Mesothelial cell of epicardium (in vitro differentiated cells): Measurements from ENCODE around the gene WDFY2. TPM values are rescaled to one million over a fixed set of nuclear protein-coding genes. Genes with fewer than 3 reads are reported as not detected.

Experiments used
- DNase-seq, 2 experiments: peaks; one replicate each; pipeline ENCODE4 v3.0.0; 2021; ENCODE audit warnings: low spot score in 2 of 2; ENCODE audit not compliant: unreplicated experiment in 2 of 2
- H3K27ac Mint-ChIP-seq: 2 replicates; pipeline ENCODE4 v1.8.0; 2021; ENCODE audit warnings: mixed read lengths
- H3K27me3 Mint-ChIP-seq: 2 replicates; pipeline ENCODE4 v1.8.0; 2021; ENCODE audit warnings: low read depth, mixed read lengths
- H3K36me3 Mint-ChIP-seq: 2 replicates; pipeline ENCODE4 v1.8.0; 2021; ENCODE audit warnings: mixed read lengths
- H3K4me1 Mint-ChIP-seq: 2 replicates; pipeline ENCODE4 v1.8.0; 2021; ENCODE audit warnings: mixed read lengths
- H3K4me3 Mint-ChIP-seq: 2 replicates; pipeline ENCODE4 v1.8.0; 2021; ENCODE audit warnings: mild to moderate bottlenecking, moderate library complexity, mixed read lengths
- H3K9me3 Mint-ChIP-seq: 2 replicates; pipeline ENCODE4 v1.8.0; 2021; ENCODE audit warnings: mixed read lengths
- CTCF ChIP-seq: fragments of 200-600 bp; sonication (generic); IDR thresholded peaks from one replicate; pipeline ENCODE4 v1.5.0; 2021; ENCODE audit warnings: antibody characterized with exemption; ENCODE audit not compliant: unreplicated experiment
- total RNA-seq: library from RNA; stranded (reverse); gene quantifications from 3 replicates; pipeline ENCODE4 v1.2.1, GENCODE V29; 2021

The WDFY2 gene
- total RNA-seq, 1 donor from 2014 or later, result 12.1 TPM

GRCh38 chr13:51807041-51807440 is 222.8 kb downstream of the WDFY2 start:
- Mint-ChIP-seq H3K4me3 (no peak overlapping the region), H3K9me3 (no peaks in the 10 kb centered on the region), H3K4me1 (peaks cover 30% of the 10 kb centered on the region), H3K36me3 (peaks cover 4% of the 10 kb centered on the region), H3K27ac (no peak overlapping the region), H3K27me3 (no peaks in the 10 kb centered on the region)
- no peak for TF ChIP-seq CTCF
- DNase-seq, result no peak

GRCh38 chr13:51808811-51809210 is 224.5 kb downstream of the WDFY2 start:
- H3K27ac Mint-ChIP-seq, result no peak overlapping the region
- H3K27me3 Mint-ChIP-seq, result no peaks in the 10 kb centered on the region
- no peak for TF ChIP-seq CTCF
- no peak overlapping the region for H3K4me3 Mint-ChIP-seq
- H3K4me1 Mint-ChIP-seq, result peaks cover 16% of the 10 kb centered on the region
- peaks cover 4% of the 10 kb centered on the region for H3K36me3 Mint-ChIP-seq
- H3K9me3 Mint-ChIP-seq, result no peaks in the 10 kb centered on the region
- no peak for DNase-seq

- Mint-ChIP-seq H3K4me3 (no peak overlapping the region), H3K4me1 (peaks cover 14% of the 10 kb centered on the region), H3K36me3 (peaks cover 4% of the 10 kb centered on the region)
Measured at GRCh38 chr13:51811046-51811445, 226.8 kb downstream of the WDFY2 start.

GRCh38 chr13:51811920-51812451 is 227.7 kb downstream of the WDFY2 start:
- no peak overlapping the region for H3K4me3 Mint-ChIP-seq
- no peaks in the 10 kb centered on the region for H3K9me3 Mint-ChIP-seq
- H3K4me1 Mint-ChIP-seq, result peaks cover 10% of the 10 kb centered on the region
- H3K36me3 Mint-ChIP-seq, result peaks cover 4% of the 10 kb centered on the region
- TF ChIP-seq CTCF, result no peak
- no peak for DNase-seq
- no peak overlapping the region for H3K27ac Mint-ChIP-seq
- peaks cover 10% of the 10 kb centered on the region for H3K27me3 Mint-ChIP-seq

More at GRCh38 chr13:51811046-51811445, 226.8 kb downstream of the WDFY2 start:
- Mint-ChIP-seq H3K27ac (no peak overlapping the region), H3K27me3 (peaks cover 4% of the 10 kb centered on the region), H3K9me3 (no peaks in the 10 kb centered on the region)
- TF ChIP-seq CTCF, result no peak
- DNase-seq, result no peak

GRCh38 chr13:51814071-51814470 is 229.8 kb downstream of the WDFY2 start:
- peaks cover 21% of the 10 kb centered on the region for H3K27me3 Mint-ChIP-seq
- no peak overlapping the region for H3K4me3 Mint-ChIP-seq
- H3K9me3 Mint-ChIP-seq, result no peaks in the 10 kb centered on the region
- H3K36me3 Mint-ChIP-seq, result peaks cover 3% of the 10 kb centered on the region
- no peak overlapping the region for H3K27ac Mint-ChIP-seq
- DNase-seq, result no peak
- no peak for TF ChIP-seq CTCF
- H3K4me1 Mint-ChIP-seq, result peaks cover 10% of the 10 kb centered on the region
